GM21786 (cell line): ENCODE results near the gene LASP1.

Experiments
- ATAC-seq: cut with Tn5 transposase; IDR thresholded peaks from one replicate; pipeline ENCODE4 v1.9.1; 2021; ENCODE audit not compliant: unreplicated experiment

The LASP1 gene

DNA sequence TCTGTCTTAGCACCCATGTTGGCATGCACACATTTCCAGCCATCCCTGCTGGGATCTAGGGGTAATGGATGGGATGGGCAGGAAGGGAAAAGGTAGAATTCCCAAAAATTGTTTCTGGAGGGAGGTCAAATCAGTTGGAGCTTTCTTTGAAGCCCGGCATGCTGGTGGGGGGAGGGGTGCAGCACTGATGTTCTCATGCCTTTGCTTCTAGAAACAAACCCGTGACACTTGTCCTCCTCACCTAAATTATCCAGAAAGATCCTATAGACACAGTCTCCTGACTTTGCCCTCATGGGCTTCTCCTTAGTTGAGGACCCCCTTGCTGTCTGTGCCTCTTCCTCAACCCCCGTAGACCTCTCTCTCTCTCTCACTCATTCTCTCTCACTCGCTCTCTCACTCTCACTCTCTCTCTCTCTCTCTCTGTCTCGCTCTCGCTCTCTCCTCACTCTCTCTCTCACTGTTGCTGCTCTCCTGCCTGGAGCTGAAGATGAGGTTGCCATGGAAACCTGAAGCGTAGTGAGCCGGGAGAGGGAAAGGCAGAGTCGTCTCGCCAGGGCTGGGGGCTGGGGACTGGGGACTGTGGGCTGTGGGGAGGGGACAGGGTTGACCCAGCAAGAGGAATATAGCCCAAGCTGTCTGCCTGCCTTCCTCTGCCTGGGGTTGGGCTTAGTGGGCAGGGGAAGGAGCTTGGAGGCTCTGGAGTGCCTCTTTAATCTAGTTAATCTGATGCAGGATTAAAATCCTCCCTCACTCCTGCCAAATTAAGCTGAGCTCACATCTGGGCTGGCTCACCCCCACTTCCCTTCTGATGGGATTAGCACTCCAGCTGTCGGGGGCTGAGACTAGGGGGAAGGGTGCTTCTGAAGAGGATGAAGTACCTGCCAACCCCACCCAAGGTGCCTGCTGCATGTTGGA lies 16.1 kb downstream of the LASP1 start:
- no peak for ATAC-seq

DNA sequence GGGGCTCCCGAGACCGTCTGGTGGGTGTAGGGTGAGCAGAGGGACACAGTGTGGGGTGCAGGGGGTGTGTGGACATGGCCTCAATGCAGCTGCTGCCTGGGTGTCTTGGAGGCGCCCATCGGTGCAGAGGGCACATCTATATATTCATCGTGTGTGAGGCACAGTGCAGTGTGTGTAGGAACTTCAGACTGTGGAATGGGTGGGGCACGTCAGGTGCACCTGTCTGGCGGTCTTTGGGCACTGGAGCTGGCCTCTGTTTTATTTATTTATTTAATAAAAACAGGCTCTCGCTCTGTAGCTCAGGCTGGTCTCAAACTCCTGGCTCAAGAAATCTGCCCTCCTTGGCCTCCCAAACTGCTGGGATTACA lies 16.8 kb downstream of the LASP1 start:
- ATAC-seq, result no peak

DNA sequence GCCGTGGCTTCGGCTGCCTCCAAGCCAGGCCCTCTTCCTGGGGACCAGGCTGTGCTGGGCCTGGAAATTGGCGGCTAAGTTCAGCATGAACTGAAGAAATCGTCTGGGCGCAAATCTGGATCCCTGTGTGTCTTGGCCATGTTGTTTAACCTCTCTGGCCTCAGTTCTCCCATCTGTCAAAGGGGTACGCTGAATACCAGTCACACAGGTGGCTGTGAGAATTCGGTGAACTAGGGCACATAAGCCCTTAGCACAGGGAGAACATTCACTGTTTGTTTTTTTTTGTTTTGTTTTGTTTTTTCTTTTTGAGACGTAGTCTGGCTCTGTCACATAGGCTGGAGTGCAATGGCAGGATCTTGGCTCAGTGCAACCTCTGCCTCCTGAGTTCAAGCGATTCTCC lies 19.0 kb downstream of the LASP1 start:
- ATAC-seq, result no peak

DNA sequence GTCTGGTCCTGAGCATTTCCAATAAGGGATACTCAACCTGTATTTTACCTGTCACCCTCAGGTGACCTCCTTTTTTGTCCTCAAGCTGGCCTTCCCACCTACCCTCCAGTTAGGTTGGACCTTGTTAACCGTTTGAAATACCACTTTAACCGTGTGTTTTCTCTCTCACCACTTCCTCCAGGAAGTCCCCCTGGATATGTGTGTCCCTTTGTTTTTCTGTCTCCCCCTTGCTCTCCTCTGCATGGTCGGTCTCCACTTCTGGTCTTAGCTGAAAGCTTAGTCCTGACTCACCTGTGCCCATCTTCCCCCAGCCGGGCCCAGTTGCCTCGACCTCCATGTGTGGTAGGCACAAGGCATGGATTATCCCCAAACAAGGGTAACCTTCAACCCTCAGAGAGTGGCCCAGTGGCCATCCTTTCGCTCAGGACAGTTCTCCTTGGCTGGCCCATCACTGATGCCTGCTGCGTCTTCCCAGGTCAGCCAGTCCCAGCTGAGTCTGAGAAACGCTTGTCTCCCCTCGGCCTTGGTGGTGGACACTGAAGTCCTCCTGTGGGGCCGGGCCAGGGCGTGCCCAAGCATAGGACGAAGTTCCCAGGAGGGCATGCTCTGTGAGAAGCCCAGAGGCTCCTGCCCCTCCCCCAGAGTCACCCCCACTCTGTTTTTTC lies 20.0 kb downstream of the LASP1 start:
- no peak for ATAC-seq

DNA sequence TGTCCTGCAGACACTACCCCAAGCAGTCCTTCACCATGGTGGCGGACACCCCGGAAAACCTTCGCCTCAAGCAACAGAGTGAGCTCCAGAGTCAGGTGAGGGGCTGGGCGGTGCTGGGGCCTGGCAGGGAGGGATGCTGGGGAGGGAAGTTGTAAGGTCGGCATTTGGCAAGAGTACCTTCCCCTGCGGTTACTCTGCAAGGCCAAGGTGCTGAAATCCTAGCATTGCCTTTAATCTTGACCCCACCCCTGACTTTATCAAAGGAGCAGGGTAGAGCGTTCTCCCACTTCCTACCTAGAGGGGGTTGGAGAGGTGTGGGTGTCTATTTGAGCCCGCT lies 20.5 kb downstream of the LASP1 start:
- no peak for ATAC-seq

DNA sequence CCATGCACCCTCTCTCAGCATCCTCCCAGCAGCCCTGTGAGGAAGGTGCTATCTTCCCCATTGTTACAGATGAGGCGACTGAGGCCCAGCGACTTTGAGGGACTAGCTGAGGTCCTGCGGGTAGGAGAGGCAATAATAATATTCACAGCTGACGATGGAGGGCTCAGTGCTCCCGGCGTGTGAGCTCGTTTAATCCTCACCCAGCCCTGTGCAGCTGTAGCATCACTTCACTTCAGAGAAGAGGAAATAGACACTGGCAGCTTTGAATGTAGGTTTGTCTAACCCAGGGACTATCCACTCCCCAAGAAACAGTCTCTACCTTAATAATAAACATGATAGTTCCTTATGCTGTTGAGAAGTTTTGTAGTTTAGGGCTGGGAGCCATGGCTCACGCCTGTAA lies 21.6 kb downstream of the LASP1 start:
- no peak for ATAC-seq

DNA sequence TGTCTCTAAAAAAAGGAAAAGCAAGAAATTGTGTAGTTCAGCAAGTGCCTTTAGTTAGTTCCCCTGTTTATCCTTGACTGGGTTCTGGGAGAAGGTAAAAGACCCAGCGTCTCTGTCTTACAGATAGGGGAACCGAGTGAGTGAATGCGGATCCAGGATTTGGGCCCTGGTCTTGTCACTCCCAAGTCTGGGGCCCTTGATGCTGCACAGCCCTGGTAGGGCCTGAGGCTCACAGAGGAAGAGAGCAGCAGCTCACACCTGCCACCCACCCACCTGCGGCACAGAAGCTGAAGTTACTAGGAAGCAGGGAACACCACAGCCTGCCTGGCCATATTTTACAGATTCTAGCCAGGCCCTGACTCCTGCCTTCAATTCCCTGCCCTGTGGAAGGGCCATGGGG lies 22.2 kb downstream of the LASP1 start:
- no peak for ATAC-seq

DNA sequence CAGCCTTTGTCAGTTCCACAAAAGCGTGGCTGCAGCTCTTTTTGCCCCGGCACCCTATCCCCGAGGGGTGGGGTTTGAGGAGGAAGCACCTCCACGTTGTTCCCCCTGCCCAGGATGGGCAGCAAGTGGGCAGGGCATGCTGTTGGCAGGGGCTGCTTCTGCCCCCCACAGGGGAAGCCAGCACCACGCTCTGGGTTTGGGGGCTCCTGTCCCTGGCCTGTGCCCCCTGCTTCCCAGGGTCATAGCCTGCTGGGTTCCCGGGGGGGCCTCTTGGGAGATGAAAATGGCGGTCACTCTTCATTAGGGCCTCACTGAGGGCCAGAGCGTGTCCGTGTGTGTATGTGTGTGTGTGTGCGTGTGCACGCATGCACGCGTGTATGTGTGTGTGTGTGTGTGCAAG lies 22.8 kb downstream of the LASP1 start:
- ATAC-seq, result no peak

DNA sequence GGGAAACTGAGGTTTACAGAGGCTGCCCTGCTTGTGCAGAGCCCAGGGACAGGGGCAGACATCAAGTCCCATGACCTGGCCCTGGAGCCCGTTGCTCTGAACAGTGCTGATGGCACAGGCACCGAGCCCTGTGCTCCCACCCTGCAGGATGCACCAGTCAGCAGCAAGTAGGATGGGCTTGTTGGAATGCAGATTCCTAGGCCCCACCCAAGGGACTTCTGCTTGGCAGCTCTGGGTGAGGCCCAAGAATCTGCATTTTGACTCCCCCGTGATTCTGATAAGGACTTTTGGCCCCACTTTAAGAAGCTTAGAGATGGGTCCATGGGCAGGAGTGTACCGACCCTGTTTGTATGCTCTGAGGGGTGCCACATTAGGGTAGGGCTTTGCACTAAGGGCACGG lies 23.3 kb downstream of the LASP1 start:
- no peak for ATAC-seq

DNA sequence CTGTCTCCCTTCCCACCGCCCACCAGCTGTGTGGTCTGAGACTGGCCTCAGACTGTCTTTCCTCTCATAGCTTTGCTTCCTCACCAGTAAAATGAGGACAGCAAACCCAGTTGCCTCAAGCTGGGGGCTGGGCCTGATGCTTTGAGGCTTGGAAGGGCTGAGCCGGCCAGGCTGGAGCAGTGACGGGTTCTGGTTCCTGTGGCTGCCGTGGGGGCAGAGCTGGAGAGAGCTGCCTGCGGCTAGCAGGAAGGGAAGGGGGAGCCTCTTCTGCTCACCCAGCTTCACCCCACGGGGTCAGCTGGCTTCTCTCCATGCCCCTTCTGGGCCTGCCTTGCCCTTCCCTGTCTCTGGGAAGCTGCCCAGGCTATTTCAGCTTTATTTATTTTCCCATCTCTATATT lies 23.7 kb downstream of the LASP1 start:
- no peak for ATAC-seq

DNA sequence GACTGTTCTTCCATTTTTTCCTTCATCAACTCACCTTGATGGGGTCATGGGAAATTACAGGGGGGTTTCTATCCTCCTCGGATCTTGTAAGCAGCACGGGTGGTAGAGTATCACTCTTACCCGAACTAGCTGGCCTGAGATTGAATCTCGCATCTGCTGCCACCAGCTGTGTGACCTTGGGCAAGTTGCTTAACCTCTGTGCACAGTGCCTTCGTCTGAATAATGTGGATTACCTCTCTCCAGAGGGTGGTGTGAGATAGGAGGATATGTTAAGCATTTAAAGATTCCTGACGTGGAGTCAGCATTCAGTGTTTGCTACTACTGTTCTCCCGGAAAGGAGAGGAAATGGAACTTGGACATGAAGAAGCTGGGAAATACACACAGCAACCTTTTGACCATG lies 24.4 kb downstream of the LASP1 start:
- ATAC-seq, result no peak

DNA sequence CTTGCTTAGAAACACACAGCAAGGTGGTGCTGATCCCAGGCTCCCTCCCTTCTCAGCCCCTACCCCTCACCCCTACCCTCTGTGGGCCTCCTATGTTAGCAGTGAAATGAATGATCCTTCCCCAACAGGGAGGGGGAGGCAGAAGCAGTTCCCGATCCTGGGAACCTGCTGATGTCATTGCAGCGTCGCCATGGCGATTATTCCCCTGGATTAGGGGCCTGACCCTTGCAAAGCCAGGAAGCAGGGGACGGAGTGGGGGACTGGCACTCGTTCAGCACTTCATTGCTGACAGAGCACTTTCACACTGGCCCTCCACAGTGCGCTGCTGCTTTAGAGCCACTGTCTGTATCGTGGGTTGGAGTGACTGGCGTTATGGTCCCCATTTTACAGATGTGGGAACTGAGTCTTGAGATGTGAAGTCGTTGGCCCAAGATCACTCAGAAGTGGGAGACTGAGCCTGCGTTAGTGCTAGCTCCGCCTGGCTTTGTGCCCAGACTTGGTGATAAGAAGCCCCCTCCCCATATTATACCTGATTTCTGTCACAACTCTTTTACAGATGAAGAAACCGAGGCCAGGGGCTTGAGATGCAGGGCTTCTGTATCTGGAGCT lies 26.6 kb downstream of the LASP1 start:
- no peak for ATAC-seq

DNA sequence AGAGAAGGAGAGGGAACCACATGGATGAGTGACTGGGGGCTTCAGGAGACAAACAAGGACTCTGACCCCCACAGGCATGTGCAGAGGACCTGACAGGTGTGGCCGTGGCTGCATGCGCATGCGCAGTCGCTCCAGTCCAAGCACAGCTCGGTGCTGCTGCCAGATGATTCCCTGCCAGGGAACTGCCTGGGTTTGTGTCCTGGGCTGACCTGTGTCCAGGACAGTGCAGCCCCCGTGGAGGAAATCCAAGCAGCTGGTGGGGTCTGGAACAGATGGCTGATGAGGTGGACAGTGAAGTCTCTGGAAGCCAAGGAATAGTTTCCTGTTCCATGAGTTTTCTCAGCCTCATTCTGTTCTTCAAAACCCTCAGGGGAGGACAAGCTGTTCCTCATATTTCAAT lies 27.3 kb downstream of the LASP1 start:
- no peak for ATAC-seq

DNA sequence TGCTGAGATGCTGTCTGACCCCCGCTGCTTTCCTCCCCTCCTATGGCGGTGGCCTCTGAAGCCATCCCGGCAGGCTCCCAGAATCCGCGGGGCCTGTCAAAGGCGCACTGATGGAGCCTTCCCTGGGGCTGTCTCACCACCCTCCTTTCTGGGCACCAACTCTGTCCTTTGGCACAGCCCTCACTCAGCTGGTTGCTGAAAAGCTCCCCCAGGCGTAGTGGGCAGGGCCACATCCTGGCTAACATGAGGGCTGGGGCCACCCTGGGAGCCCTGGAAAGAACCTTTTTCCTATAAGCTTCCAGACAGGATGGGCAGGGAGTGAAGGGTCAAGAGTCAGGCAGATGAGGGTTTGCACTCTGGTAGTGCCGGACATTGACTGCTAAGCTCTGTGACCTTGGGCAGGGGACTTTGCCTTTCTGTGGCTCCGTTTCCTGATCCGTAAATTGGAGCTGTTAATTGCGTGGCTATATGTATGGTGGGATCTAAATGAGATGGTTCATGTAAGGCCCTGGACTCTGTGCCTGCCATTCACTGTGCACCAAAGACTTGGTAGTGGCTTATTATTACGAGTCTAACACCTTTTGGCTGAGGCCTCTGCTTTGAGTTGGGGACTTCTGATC lies 27.9 kb downstream of the LASP1 start:
- no peak for ATAC-seq

DNA sequence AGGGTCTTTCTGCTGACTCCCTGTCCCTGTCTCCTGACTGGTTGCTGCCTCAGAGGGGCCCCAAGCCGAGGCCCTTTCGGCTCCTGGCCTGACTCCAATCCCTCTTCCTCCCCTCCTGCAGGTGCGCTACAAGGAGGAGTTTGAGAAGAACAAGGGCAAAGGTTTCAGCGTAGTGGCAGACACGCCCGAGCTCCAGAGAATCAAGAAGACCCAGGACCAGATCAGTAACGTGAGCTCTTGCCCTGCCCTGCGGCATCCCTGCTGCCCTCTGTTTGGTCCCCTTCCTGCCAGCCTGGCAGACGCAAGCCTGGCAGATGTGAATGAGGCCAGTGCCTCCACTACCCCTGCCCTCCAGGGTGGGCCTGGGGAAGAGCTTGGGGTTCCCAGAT lies 28.4 kb downstream of the LASP1 start:
- ATAC-seq, result peak; percentile 16

DNA sequence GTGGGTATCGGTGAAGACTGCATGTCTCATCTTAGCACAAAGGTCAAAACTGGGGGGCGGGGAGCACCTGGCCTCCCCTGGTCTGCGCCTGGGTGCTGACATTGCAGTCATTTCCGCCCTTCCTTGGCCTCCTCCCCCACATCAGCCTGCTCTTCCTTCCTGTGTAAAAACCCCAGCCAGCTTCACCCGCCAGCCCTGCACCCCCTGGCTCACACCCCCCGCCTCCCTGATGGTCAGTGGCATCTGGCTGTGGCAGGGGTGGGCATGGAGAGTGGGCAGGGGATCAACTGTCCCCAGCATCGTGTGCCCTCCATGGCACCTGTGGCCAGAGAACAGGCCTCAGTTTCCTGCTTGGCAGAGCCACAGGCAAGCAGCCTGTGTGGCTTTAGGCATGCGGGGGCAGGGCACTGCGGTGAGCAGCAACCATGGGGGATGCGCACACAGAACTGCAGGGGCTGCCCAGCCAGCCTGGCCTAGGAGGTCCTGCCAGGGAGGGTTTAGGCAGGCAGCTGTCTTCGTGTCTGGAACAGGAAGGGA lies 29.0 kb downstream of the LASP1 start:
- ATAC-seq, result peak; percentile 77

DNA sequence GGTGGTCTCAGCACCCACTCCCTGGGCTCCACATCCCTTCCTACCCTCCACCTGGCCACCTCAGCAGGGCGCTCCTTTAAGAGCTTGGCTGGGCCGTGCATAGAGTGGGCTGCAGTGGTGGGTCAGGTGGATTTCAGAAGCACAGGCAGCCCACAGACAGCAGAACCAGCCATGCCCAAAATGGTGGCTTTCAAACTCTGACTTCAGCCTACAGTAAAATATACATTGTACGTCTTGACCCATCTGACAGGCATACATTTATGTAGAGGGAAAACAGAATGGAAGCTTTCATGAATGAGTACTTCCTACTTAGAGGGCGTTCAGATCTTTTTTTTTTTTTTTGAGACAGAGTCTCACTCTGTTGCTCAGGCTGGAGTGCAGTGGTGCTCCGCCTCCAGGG lies 29.6 kb downstream of the LASP1 start:
- ATAC-seq, result no peak

DNA sequence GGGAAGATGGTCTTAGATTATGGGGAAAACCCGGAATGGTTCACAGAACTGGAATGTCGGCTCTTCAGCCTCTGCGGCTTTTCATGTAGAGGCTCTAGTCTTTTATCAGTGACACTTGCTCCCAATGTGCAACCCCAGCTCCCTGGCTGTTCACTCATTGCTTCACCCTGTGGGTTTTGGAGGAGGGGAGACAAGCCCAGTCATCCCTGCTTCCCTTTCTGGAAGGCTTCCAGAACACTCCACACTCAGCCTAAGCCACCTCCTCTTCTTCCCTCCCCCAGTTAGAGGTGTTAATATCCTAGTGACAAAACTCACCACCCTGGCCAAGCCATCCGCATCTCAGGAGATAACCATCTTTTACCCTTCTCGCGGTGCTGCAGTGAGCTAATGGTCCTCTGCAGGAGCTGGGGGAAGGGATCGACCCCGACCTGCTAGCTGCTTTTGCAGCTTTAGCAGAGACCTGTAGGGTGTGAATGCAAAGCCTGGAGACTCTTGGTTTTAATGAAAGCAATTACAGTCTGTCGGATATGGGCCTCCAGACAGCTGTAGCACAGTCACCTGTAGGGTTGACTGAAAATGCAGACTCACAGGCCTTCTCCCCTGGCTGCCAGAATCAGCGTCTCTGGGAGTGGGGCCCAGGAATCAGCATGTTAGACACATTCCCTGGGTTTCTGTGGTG lies 31.3 kb downstream of the LASP1 start:
- ATAC-seq, result no peak

DNA sequence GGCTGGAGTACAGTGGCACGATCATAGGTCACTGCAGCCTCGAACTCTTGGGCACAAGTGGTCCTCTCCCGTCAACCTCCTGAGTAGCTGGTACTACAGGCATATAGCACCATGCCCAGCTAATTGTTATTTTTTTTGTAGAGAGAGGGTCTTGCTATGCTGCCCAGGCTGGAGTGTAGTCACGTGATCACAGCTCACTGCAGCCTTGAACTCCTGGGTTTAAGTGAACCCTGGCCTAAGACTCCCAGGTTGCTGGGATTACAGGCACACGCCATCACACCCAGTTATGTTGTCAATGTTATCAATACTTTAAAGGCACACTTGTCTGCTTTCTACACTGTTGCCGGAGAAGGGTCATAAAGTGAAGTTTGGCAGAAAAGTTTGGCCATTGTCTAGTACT lies 33.5 kb downstream of the LASP1 start:
- no peak for ATAC-seq

DNA sequence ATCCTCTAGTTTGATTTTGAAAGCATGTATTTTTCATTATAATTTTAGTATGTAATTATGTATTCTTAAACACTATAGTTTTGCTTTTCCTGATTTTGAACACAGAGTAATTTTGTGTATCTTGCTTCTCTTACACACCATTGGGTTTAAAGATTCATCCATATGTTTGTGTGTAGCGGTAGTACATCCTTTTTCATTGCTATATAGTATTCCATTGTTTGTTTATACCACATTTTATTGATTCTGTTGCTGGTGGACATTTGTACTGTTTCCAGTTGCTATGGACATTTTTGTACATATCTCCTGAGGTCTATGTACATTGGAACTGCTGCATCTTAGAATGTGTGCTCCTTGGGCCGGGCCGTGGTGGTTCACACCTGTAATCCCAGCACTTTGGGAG lies 35.0 kb downstream of the LASP1 start:
- no peak for ATAC-seq

DNA sequence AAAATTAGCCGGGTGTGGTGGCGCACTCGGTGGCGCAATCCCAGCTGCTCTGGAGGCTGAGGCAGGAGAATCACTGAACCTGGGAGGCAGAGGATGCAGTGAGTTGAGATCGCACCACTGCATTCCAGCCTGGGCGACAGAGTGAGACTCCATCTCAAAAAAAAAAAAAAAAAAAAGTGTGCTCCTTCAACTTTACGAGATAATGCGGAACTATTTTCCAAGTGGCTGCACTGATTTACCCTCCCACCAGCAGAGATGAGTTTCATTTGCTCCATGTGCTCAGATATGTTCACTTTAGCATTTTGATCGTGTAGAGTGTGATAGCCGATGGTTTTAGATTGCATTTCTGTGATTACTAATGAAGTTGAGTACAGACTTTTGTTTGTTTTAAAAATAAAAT lies 35.5 kb downstream of the LASP1 start:
- no peak for ATAC-seq
